ENCODE data around the gene ASB15. TPM values are rescaled to one million over a fixed set of nuclear protein-coding genes. Genes with fewer than 3 reads are reported as not detected.

ASB15 gene
- total and polyA plus RNA-seq, 2 donors (not counting 3 experiments of a cell fraction or from before 2014, with no cell fraction given): not detected

GRCh38 chr7:123658023-123658422, 56.4 kb downstream of the ASB15 start:
- CTCF ChIA-PET: interaction anchor here (0.7 to 2.2 kb wide), 3 partner anchors 8 to 34 kb away, joined by 3 to 7 read pairs (median 3); no protein-coding TSS in a partner anchor

More at GRCh38 chr7:123658023-123658422, 56.4 kb downstream of the ASB15 start:
- FAIRE-seq (no peak), DNase-seq (ENCODE audit: low read depth, low spot score) (no peak)
- Histone ChIP-seq H3K27ac (ENCODE audit: insufficient read depth, low read depth, low read length) (no peak overlapping the region), H3K4me3 (replicated peaks in 1 of 3; ENCODE audit: insufficient read depth in 1 of 3, low read depth in 1 of 3, low read length in 3 of 3) (no peak overlapping the region), H3K79me2 (ENCODE audit: control insufficient read depth, insufficient read depth, low read length) (no peaks in the 10 kb centered on the region), H3K36me3 (ENCODE audit: control insufficient read depth in 2 of 2, extremely low read depth in 1 of 2, insufficient read depth in 2 of 2, low read length in 2 of 2) (no peaks in the 10 kb centered on the region), H3K4me1 (ENCODE audit: control insufficient read depth, extremely low read depth, insufficient read depth, low read length) (peaks cover 4% of the 10 kb centered on the region), H2AFZ (ENCODE audit: low read depth, low read length) (no peak overlapping the region), H3K9ac (replicated peaks; ENCODE audit: extremely low read depth, insufficient read depth, low read length) (no peak overlapping the region), H3K4me2 (ENCODE audit: insufficient read depth, low read length) (no peak overlapping the region), H3K9me1 (replicated peaks; ENCODE audit: control insufficient read depth, extremely low read depth, insufficient read depth, low read length) (no peaks in the 10 kb centered on the region), H3K27me3 (ENCODE audit: control insufficient read depth in 2 of 2, insufficient read depth in 2 of 2, low read length in 2 of 2) (peaks cover 2% of the 10 kb centered on the region in 2 experiments), H4K20me1 (replicated peaks; ENCODE audit: control insufficient read depth, extremely low read depth, insufficient read depth, low read length) (no peaks in the 10 kb centered on the region), H3K9me3 (replicated peaks; ENCODE audit: control insufficient read depth, insufficient read depth, low read length) (no peaks in the 10 kb centered on the region)
- POLR2A ChIA-PET: interaction anchor here (0.6 kb wide), 1 partner anchor 41 kb away, joined by 3 read pairs; no protein-coding TSS in a partner anchor
- intact Hi-C loops (cut with micrococcal nuclease) (no loop called here), dilution Hi-C loops (cut with MboI; ENCODE audit: extremely low pct_ligation_motif_present, low sequenced_read_pairs) (no loop called here)
- TF ChIP-seq POLR2AphosphoS5 (IDR thresholded peaks at IDR 0.05; ENCODE audit: insufficient read depth, low read depth, low read length) (no peak), JUN (IDR thresholded peaks at IDR 0.05; ENCODE audit: borderline replicate concordance, insufficient read depth, insufficient read length, low read depth) (no peak), FOS (IDR thresholded peaks at IDR 0.05; ENCODE audit: borderline replicate concordance, insufficient read depth, low read length) (no peak), EZH2 (IDR thresholded peaks at IDR 0.05; ENCODE audit: borderline replicate concordance, low read depth, low read length, severe bottlenecking) (no peak), MYC (IDR thresholded peaks at IDR 0.05; ENCODE audit: low read depth, low read length) (no peak), GATA2 (IDR thresholded peaks at IDR 0.05; ENCODE audit: insufficient read depth, insufficient read length, low read depth, low read length) (no peak), CTCF (IDR thresholded peaks at IDR 0.05; ENCODE audit: extremely low read depth in 1 of 2, insufficient read depth in 1 of 2, low read depth in 1 of 2, low read length in 2 of 2) (no peak), POLR2A (IDR thresholded peaks at IDR 0.05; ENCODE audit: low read depth, low read length) (no peak), MAX (IDR thresholded peaks at IDR 0.05; ENCODE audit: insufficient read depth, insufficient read length) (no peak)
- BruUV-seq (replicated peaks): no TSS peak

Data from endothelial cell of umbilical vein (primary cell).